GM12873 (cell line): ENCODE measurements around the gene UCN3.

ENCODE experiments used
- CTCF ChIP-seq: IDR thresholded peaks from 2 replicates; pipeline ENCODE4 v1.5.1; 2012; ENCODE audit warnings: low read depth, mild to moderate bottlenecking, moderate library complexity, low read length, control low read depth; ENCODE audit not compliant: insufficient read depth; ENCODE audit errors: missing control alignments

The UCN3 gene

GRCh38 chr10:5364890-5365338 is at the start of gene UCN3:
TSS of gene UCN3 (plus strand) at chr10:5364966. CDS start at chr10:5373721, 8,755 bp downstream.
- TF ChIP-seq CTCF = no peak

- TF ChIP-seq CTCF = no peak
Measured at GRCh38 chr10:5317547-5318107, 47.1 kb upstream of the UCN3 start.

GRCh38 chr10:5318148-5318547 is 46.6 kb upstream of the UCN3 start:
- no peak for TF ChIP-seq CTCF

- TF ChIP-seq CTCF = no peak
Measured at GRCh38 chr10:5319863-5320262, 44.9 kb upstream of the UCN3 start.

GRCh38 chr10:5321273-5321672 is 43.5 kb upstream of the UCN3 start:
- no peak for TF ChIP-seq CTCF

- no peak for TF ChIP-seq CTCF
Measured at GRCh38 chr10:5323446-5323845, 41.3 kb upstream of the UCN3 start.

GRCh38 chr10:5325076-5325475 is 39.7 kb upstream of the UCN3 start:
- no peak for TF ChIP-seq CTCF
